ENCODE measurements around the gene NKD1. TPM values are rescaled to one million over a fixed set of nuclear protein-coding genes. Genes with fewer than 3 reads are reported as not detected.

The NKD1 gene
- polyA plus RNA-seq, 3 donors, result 0.01 TPM; not detected in 2

DNA sequence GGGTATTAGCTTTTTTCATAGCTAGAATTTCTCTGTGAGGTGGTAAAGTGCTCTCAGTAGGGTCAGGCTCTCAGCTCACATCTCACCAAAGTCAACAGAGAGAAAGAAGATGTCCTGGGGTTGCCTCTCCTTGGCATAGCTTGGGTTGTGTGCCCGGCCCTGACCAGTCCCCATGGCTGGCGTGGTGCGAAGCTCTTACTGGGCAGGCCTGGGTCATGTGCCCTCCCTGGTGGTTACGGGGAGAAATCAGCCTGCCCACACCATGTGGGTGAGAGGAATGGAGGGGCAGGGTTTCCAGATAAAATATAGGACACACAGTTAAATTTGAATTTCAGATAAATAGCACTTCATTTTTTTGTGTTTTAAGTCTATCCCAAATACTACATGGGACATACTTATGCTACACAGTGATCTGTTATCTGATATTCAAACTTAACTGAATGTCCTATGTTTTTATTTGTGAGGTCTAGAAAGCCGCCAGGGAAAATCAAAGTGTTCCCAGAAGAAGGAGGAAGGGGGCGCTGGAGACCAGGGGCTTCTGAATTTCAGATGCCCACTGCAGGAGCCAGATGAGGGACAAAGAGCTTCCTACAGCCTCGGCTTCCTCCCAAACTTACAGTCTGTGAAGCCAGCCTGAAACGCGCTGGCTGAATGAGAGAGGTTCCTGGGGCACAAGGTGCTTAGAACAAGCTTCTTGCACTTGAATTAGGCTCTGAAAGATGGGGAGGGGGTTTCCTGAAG is 45.4 kb downstream of the NKD1 start:
- intact Hi-C loops (cut with micrococcal nuclease), result no loop called here
- peaks cover 21% of the 10 kb centered on the region for H3K4me1 Mint-ChIP-seq
- DNase-seq, result no peak

DNA sequence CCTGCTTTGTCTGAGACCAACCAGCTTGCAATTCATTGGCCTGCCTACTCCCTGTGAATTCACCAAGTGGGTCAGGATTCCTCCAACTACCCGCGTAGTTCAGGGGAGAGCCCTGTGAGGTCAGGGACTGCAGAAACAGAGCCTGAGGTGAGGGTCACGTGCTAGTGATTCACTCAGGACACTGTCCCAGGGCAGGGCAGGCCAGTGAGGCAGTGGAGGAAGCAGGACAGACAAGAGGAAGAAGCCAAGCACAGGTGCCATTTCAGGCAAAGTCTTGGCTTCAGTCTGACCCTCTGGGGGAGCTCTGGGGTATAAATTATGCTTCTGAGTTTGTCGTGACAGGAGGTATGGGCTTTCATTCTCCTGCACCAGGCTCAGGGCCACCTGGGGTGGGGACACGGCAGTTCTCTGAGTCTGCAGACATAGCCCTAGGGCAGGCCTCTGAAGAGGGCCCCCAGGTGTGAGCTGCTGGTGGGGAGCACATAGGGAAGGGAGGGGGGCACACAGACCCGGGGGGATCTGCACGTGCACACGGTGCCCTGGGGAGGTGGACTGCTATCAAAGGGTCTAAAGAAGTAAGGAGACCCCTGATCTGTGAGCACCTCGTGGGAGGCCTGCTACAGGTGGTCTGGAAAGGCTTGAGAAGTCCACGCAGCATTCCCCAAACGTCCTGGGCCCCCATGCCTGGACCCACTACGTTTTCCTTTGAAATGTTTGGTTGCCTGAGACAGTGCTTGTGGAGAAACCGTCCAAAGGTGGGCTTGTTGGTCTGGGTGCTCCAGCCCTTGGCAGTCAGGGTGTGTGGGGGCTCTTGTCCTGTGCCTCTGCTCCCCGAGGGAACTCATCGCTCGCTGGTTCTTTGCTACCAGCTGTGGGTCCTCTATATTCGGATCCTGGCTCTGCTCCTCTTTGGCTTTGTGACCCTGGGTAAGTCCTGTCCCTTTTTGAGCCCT is 46.4 kb downstream of the NKD1 start:
- no peak overlapping the region for H3K4me3 ChIP-seq (replicated peaks in 1 of 3; ENCODE audit: low read depth in 2 of 3, low read length in 3 of 3)
- WGBS (ENCODE audit: insufficient coverage), result 91% methylated on average over 17 of the region's 17 CpGs
- peak in 1 of 3 donors; percentile 21 for DNase-seq
- intact Hi-C loops (cut with micrococcal nuclease), result no loop called here
- H4K20me1 ChIP-seq (ENCODE audit: insufficient read depth, low read length), result no peaks in the 10 kb centered on the region
- H3K27me3 ChIP-seq (ENCODE audit: control insufficient read depth in 2 of 2, insufficient read depth in 2 of 2, low read length in 2 of 2), result no peaks in the 10 kb centered on the region
- Mint-ChIP-seq H3K36me3 (peaks cover 0 to 2% of the 10 kb centered on the region in 2 donors), H3K4me1 (peaks cover 11% of the 10 kb centered on the region), H3K27ac (peak overlapping the region in 1 of 7 donors; percentile 44), H3K9me3 (no peaks in the 10 kb centered on the region), H3K27me3 (ENCODE audit: low read depth in 3 of 3) (peaks cover 2 to 5% (median 3%) of the 10 kb centered on the region in 3 donors), H3K4me3 (no peak overlapping the region)
- no peak overlapping the region for H2AFZ ChIP-seq (ENCODE audit: insufficient read depth, low read depth, low read length, poor library complexity, severe bottlenecking)
- H3K9ac ChIP-seq (ENCODE audit: insufficient read depth, low read length, poor library complexity, severe bottlenecking), result no peak overlapping the region
- H3K4me2 ChIP-seq (replicated peaks; ENCODE audit: extremely low read depth, low read length, poor library complexity, severe bottlenecking), result no peak overlapping the region
- H3K9me3 ChIP-seq (replicated peaks in 1 of 2; ENCODE audit: control insufficient read depth in 1 of 2, insufficient read depth in 1 of 2, low read length in 2 of 2), result no peaks in the 10 kb centered on the region
- H3K36me3 ChIP-seq (replicated peaks in 1 of 2; ENCODE audit: control insufficient read depth in 1 of 2, insufficient read depth in 2 of 2, low read length in 2 of 2), result no peaks in the 10 kb centered on the region
- TF ChIP-seq, protein P1, sequence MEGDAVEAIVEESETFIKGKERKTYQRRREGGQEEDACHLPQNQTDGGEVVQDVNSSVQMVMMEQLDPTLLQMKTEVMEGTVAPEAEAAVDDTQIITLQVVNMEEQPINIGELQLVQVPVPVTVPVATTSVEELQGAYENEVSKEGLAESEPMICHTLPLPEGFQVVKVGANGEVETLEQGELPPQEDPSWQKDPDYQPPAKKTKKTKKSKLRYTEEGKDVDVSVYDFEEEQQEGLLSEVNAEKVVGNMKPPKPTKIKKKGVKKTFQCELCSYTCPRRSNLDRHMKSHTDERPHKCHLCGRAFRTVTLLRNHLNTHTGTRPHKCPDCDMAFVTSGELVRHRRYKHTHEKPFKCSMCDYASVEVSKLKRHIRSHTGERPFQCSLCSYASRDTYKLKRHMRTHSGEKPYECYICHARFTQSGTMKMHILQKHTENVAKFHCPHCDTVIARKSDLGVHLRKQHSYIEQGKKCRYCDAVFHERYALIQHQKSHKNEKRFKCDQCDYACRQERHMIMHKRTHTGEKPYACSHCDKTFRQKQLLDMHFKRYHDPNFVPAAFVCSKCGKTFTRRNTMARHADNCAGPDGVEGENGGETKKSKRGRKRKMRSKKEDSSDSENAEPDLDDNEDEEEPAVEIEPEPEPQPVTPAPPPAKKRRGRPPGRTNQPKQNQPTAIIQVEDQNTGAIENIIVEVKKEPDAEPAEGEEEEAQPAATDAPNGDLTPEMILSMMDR (IDR thresholded peaks at IDR 0.05), result no peak
- H3K79me2 ChIP-seq (ENCODE audit: insufficient read depth, low read length), result no peaks in the 10 kb centered on the region
- H3K27ac ChIP-seq (ENCODE audit: low read depth in 1 of 2, low read length in 2 of 2), result no peak overlapping the region
- peaks cover 3 to 5% of the 10 kb centered on the region in 2 donors for H3K4me1 ChIP-seq (ENCODE audit: control insufficient read depth in 1 of 2, insufficient read depth in 2 of 2, low read length in 2 of 2)

More for the DNA sequence above, 45.4 kb downstream of the NKD1 start:
- H2AFZ ChIP-seq (ENCODE audit: insufficient read depth, low read depth, low read length, poor library complexity, severe bottlenecking), result no peak overlapping the region
- H3K4me3 ChIP-seq (replicated peaks in 1 of 3; ENCODE audit: low read depth in 2 of 3, low read length in 3 of 3), result no peak overlapping the region
- Mint-ChIP-seq H3K27ac (no peak overlapping the region), H3K36me3 (peaks cover 0 to 2% of the 10 kb centered on the region in 2 donors), H3K9me3 (peaks cover 0 to 3% (median 0%) of the 10 kb centered on the region in 7 donors), H3K27me3 (ENCODE audit: low read depth in 3 of 3) (peaks cover 2 to 4% (median 3%) of the 10 kb centered on the region in 3 donors), H3K4me3 (no peak overlapping the region)
- no peaks in the 10 kb centered on the region for H3K79me2 ChIP-seq (ENCODE audit: insufficient read depth, low read length)
- no peak overlapping the region for H3K27ac ChIP-seq (ENCODE audit: low read depth in 1 of 2, low read length in 2 of 2)
- H3K9me3 ChIP-seq (replicated peaks in 1 of 2; ENCODE audit: control insufficient read depth in 1 of 2, insufficient read depth in 1 of 2, low read length in 2 of 2), result no peaks in the 10 kb centered on the region
- H3K27me3 ChIP-seq (ENCODE audit: control insufficient read depth in 2 of 2, insufficient read depth in 2 of 2, low read length in 2 of 2), result no peaks in the 10 kb centered on the region
- no peak overlapping the region for H3K4me2 ChIP-seq (replicated peaks; ENCODE audit: extremely low read depth, low read length, poor library complexity, severe bottlenecking)
- TF ChIP-seq, protein P1 (IDR thresholded peaks at IDR 0.05), result no peak
- H3K9ac ChIP-seq (ENCODE audit: insufficient read depth, low read length, poor library complexity, severe bottlenecking), result no peak overlapping the region
- H4K20me1 ChIP-seq (ENCODE audit: insufficient read depth, low read length), result no peaks in the 10 kb centered on the region
- 96% methylated on average over 5 of the region's 9 CpGs for WGBS (ENCODE audit: insufficient coverage)
- no peaks in the 10 kb centered on the region for H3K36me3 ChIP-seq (replicated peaks in 1 of 2; ENCODE audit: control insufficient read depth in 1 of 2, insufficient read depth in 2 of 2, low read length in 2 of 2)
- peaks cover 12 to 13% of the 10 kb centered on the region in 2 donors for H3K4me1 ChIP-seq (ENCODE audit: control insufficient read depth in 1 of 2, insufficient read depth in 2 of 2, low read length in 2 of 2)
